Measurements from ENCODE around the gene HS6ST3.

HS6ST3 gene

GRCh38 chr13:96090240-96091101, 564 bp downstream of the HS6ST3 start:
- TF ChIP-seq REST (IDR thresholded peaks at IDR 0.05; ENCODE audit: low read depth) = no peak
- TF ChIP-seq EP300 (IDR thresholded peaks at IDR 0.05; ENCODE audit: borderline replicate concordance) = no peak
- no peak for TF ChIP-seq NFIC (IDR thresholded peaks at IDR 0.05)
- TF ChIP-seq USF1 (IDR thresholded peaks at IDR 0.05) = no peak
- no peak for TF ChIP-seq MAX (IDR thresholded peaks at IDR 0.05)
- no peak for TF ChIP-seq FOXM1 (IDR thresholded peaks at IDR 0.05; ENCODE audit: borderline replicate concordance, low read depth)
- TF ChIP-seq CEBPB (IDR thresholded peaks at IDR 0.05) = no peak
- TF ChIP-seq TCF12 (IDR thresholded peaks at IDR 0.05; ENCODE audit: low read depth) = no peak
- TF ChIP-seq ZBTB7A (IDR thresholded peaks at IDR 0.05; ENCODE audit: low read depth) = no peak
- TF ChIP-seq RAD21 (IDR thresholded peaks at IDR 0.05; ENCODE audit: low read depth) = no peak
- TF ChIP-seq TAF1 (IDR thresholded peaks at IDR 0.05; ENCODE audit: low read depth) = no peak
- no peak for TF ChIP-seq YY1 (IDR thresholded peaks at IDR 0.05; ENCODE audit: low read depth)
- TF ChIP-seq CREB1 (IDR thresholded peaks at IDR 0.05; ENCODE audit: low read depth) = no peak
- no peak for TF ChIP-seq TEAD4 (IDR thresholded peaks at IDR 0.05)

- TF ChIP-seq FOXM1 (IDR thresholded peaks at IDR 0.05; ENCODE audit: borderline replicate concordance, low read depth) = no peak
- no peak for TF ChIP-seq EGR1 (IDR thresholded peaks at IDR 0.05)
- TF ChIP-seq ZBTB7A (IDR thresholded peaks at IDR 0.05; ENCODE audit: low read depth) = no peak
- TF ChIP-seq CEBPB (IDR thresholded peaks at IDR 0.05) = no peak
- no peak for TF ChIP-seq YY1 (IDR thresholded peaks at IDR 0.05; ENCODE audit: low read depth)
- no peak for TF ChIP-seq NFIC (IDR thresholded peaks at IDR 0.05)
- TF ChIP-seq CREB1 (IDR thresholded peaks at IDR 0.05; ENCODE audit: low read depth) = no peak
- TF ChIP-seq EP300 (IDR thresholded peaks at IDR 0.05; ENCODE audit: borderline replicate concordance) = no peak
- no peak for TF ChIP-seq TEAD4 (IDR thresholded peaks at IDR 0.05)
- no peak for TF ChIP-seq USF1 (IDR thresholded peaks at IDR 0.05)
- TF ChIP-seq TCF12 (IDR thresholded peaks at IDR 0.05; ENCODE audit: low read depth) = no peak
- TF ChIP-seq RAD21 (IDR thresholded peaks at IDR 0.05; ENCODE audit: low read depth) = no peak
- TF ChIP-seq REST (IDR thresholded peaks at IDR 0.05; ENCODE audit: low read depth) = no peak
- TF ChIP-seq MAX (IDR thresholded peaks at IDR 0.05) = no peak
- TF ChIP-seq TAF1 (IDR thresholded peaks at IDR 0.05; ENCODE audit: low read depth) = no peak
These were observed 1.5 kb downstream of the HS6ST3 start for GRCh38 chr13:96091164-96092117.

GRCh38 chr13:96093296-96094006, 3.5 kb downstream of the HS6ST3 start:
- TF ChIP-seq TAF1 (IDR thresholded peaks at IDR 0.05; ENCODE audit: low read depth) (no peak), MAX (IDR thresholded peaks at IDR 0.05) (no peak), EP300 (IDR thresholded peaks at IDR 0.05; ENCODE audit: borderline replicate concordance) (no peak), YY1 (IDR thresholded peaks at IDR 0.05; ENCODE audit: low read depth) (no peak), USF1 (IDR thresholded peaks at IDR 0.05) (no peak), TEAD4 (IDR thresholded peaks at IDR 0.05) (no peak), RAD21 (IDR thresholded peaks at IDR 0.05; ENCODE audit: low read depth) (no peak), CREB1 (IDR thresholded peaks at IDR 0.05; ENCODE audit: low read depth) (no peak), ZBTB7A (IDR thresholded peaks at IDR 0.05; ENCODE audit: low read depth) (no peak), CEBPB (IDR thresholded peaks at IDR 0.05) (no peak), NFIC (IDR thresholded peaks at IDR 0.05) (no peak), EGR1 (IDR thresholded peaks at IDR 0.05) (no peak), FOXM1 (IDR thresholded peaks at IDR 0.05; ENCODE audit: borderline replicate concordance, low read depth) (no peak), REST (IDR thresholded peaks at IDR 0.05; ENCODE audit: low read depth) (no peak), TCF12 (IDR thresholded peaks at IDR 0.05; ENCODE audit: low read depth) (no peak)
